Putamen (tissue), 1 donor: ENCODE results near the gene SOX5.
"Not testable (repeated sequence)": the region's sequence is repeated elsewhere in the genome, so short reads cannot be mapped to it uniquely, and the experiment has no call there.

Experiments
- DNase-seq: peaks from one replicate; pipeline ENCODE4 v3.0.0-alpha.2; 2016; ENCODE audit warnings: low spot score

The SOX5 gene

GRCh38 chr12:23542187-23542586 lies 407.3 kb downstream of the SOX5 start:
- no peak for DNase-seq

DNA sequence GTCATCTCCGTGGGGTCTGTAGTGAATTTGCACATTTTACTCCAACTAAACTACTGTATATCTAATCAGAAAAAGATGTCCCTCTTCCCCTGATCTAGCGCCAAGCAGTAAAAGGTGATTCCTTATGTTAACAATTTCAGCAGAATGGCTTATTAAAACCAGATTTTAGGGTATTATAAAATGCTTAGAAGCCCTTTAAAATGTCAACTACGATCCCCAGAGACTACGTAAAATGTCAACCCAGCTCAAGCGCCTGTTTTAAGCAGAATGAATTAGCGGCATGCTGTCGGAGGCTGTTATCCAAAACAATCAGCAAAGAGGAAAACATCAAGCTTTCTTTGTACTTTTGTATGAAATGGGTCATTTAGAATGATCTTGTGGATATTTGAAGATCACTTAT lies 408.9 kb downstream of the SOX5 start:
- no peak for DNase-seq

GRCh38 chr12:23536293-23536692 lies 413.2 kb downstream of the SOX5 start:
- no peak for DNase-seq

- DNase-seq, result no peak
Observed at GRCh38 chr12:23535441-23535840, 414.0 kb downstream of the SOX5 start.

DNA sequence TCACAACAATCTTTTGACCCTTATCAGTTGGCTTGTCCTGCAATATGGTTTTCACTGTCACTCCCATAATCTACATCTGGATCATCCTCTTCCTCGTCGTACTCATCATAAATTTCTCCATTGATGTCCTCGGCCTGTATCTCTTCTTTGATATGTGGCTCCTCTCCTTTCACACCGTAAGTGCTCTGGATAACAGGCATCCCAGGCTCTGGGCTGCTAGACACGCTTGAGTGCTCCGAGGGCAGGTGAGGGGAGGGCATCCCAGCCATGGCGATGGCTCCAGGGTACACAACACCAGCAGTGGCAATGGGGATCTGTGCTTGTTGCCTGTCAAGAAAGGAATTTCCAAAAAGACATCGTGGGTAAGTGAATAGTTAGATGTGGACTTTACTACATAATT lies 415.3 kb downstream of the SOX5 start:
- no peak for DNase-seq

DNA sequence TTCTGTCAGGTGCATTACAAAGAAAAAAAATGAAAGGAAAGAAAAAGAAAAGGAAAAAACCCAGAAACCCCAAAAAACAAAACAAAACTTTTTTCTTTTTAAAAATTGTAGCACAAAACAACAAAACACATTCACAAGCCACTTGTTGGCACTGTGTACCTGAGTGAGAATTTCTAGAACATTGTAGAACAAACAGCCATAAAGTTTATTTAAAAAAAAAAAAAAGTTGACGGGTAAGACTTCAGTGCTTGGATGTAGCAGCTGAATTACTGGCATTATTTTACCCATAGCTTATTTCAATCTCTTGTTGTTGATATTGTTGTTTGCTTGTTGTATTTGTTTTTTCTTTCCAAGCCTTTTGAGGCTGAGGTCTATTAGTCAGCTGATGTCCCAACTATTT lies 415.8 kb downstream of the SOX5 start:
- DNase-seq, result no peak

GRCh38 chr12:23533265-23533664 lies 416.2 kb downstream of the SOX5 start:
- DNase-seq, result no peak

DNA sequence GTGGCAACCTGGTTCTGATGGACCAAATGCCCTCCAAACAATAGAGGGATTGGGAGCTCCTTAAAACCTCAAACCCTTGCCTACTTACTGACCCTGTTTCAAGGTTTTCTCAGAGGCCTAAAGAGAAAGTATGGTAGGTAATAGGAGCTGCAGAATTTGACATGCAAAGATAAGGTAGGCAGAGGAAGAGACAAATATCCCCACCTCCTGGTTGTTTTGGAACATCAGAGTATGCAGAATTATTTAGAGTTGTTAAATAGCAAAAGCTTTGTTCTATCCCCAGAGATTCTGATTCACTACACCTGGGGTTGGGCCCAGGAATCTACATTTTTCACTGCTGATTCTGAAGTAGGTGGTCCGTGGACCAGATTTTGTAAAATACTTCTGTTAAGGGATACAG lies 421.2 kb downstream of the SOX5 start:
- no peak for DNase-seq

DNA sequence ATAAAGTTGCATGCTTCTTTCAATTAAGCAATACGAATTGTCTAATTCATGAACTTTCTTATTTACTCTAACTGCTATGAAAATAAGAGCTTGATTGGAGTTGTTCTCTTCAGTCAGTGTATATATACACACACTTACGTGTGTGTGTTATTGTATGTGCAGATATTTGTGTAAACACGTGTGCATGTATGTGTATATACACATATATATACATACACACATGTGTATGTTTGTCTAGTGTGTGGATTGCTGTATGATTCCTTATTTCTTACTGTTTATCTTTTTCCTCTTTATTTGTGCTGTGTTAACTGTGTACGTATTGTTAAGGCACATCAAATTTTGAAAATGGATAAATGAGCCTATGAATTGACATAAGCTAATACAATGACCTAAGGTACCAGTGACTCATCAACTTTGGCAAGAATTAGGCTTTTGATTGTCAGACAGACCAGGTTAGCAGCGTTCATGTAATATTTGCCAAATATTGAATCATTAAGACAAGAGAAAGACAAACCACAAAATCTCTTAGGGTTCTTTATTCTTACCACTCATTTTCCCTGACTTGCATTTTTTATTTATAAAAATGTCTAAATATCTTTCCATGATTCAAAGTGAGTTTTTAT lies 423.9 kb downstream of the SOX5 start:
- DNase-seq, result no peak

GRCh38 chr12:23523339-23523738 lies 426.1 kb downstream of the SOX5 start:
- DNase-seq, result no peak

GRCh38 chr12:23519444-23519843 lies 430.0 kb downstream of the SOX5 start:
- not testable (repeated sequence) for DNase-seq

- DNase-seq, result not testable (repeated sequence)
Observed at GRCh38 chr12:23515785-23516184, 433.7 kb downstream of the SOX5 start.

GRCh38 chr12:23510484-23510883 lies 439.0 kb downstream of the SOX5 start:
- DNase-seq, result no peak

GRCh38 chr12:23509832-23510231 lies 439.6 kb downstream of the SOX5 start:
- DNase-seq, result not testable (repeated sequence)

- DNase-seq, result not testable (repeated sequence)
Observed at GRCh38 chr12:23507785-23508184, 441.7 kb downstream of the SOX5 start.

- DNase-seq, result not testable (repeated sequence)
Observed at GRCh38 chr12:23505736-23506135, 443.7 kb downstream of the SOX5 start.

DNA sequence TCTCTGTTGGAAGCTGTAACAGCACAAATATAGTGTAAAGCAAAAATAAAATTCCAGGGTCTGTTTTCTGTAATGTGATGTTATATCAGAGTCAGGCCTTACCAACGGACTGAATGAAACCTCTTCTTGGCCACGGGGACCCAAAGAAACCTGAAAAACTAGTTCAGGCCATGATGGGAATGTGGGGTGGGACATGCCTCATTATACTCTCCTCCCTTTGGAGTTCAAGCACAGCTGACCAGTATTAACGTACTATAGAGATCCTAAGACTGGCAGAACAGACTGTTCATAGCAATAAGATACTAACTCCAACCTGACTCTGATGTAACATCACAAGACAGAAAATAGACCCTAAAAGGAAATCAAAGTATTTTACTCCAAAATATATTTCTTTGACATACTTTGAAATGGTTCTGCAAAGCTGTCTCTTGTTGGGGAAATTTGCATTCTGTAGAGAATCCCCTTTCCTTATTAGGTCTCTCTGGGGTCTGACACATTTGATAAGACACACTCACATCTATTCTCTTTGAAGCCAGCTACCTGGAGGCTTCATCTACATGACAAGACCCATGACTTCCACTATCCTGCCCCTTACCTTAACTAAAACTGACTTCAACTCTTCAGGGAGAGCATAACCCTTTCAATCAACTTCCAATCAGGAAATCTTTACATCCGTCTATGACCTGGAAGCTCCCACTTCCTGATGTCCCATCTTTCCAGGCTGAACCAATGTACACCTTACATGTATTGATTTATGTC lies 444.6 kb downstream of the SOX5 start:
- no peak for DNase-seq

DNA sequence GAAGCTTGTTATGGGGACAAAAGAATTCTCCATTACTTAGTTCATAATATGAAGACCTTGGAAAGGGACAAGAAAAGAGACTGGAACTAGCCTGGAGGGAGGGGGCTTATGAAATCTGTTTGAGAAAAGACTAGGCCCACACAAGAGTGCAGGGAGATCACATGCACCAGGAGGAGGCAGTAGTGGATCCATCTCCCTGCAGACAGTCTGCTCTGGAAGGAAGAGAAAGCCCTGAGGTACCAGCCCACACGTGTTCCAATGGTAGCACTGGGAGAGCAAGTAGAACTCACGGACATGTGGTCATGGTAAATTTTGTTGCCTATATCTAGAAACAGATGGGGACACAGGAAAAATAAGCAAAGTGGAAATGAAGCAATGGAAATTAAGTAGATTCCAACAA lies 445.4 kb downstream of the SOX5 start:
- no peak for DNase-seq

DNA sequence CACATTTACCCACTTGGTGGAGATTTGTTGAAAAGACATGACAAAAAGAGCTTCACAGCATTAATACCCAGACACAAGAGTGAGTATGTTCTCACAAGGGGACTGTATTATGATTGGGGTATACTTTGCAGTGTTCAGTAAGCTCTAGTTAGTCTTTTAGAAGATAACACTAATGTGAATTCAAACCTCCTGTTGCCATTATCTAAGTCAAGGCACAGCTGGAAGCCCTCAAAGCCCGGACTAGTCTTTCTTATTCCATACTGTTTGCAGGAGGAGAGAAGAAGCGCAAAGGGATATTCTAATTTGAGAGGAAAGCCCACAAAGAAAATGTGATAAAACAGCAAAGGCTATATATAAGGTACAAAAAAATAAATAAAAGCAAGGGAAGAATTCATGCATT lies 445.9 kb downstream of the SOX5 start:
- no peak for DNase-seq

DNA sequence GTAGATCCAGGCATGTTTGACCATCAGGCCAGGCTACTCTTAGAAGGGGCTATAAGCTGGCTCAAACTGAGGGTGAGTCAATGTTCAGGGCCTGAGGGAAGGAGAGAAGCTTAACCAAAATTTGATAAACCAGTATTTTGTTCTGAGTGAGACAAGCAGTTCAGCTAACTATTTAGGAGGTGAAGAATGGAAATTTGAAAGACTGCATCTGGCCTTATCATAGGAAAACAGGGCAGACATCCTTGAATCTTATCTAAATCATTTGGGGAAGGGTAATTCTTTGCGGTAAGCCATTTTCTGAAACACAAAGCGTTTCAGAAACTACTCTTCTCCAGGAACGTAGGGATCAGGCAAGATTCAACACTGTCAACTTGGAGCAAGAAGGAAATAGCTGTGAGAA lies 447.2 kb downstream of the SOX5 start:
- DNase-seq, result no peak

DNA sequence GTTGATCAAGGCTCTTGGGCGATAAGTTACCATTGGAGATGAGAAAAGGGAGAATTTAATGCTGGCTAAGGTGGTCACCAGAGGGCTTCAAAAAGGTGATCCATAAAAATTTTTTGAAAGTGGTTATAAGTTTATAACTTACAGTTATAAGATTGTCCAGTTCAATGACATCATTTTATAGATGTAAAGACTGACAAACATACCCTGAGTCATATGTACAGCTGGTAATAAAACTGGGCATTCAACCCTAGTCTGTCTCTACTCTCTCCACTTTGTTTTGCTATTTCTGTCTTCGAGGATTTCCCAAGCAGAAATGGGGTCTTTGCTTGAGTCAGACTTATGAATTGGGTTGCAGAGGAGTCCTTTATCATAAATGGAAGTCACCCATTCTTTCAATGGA lies 454.0 kb downstream of the SOX5 start:
- no peak for DNase-seq

DNA sequence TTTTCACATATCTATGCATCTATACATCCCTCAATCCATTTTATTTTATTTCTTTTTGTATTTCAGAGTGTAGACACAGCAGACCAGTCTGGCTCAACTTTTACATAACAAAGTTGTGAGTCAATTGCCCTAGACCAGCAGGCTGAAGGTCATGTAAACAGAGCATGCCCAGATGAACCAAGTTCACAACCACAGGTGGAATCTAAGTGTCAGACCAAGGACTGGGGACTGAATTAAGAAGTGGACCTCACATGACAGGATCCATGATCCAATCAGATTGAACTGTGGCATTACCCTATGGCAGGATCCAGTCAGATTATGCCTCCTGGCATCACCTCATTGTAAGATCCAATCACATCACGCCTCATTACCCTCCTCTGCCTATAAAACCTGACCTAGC lies 455.8 kb downstream of the SOX5 start:
- DNase-seq, result no peak

GRCh38 chr12:23491029-23491428 lies 458.4 kb downstream of the SOX5 start:
- DNase-seq, result not testable (repeated sequence)

DNA sequence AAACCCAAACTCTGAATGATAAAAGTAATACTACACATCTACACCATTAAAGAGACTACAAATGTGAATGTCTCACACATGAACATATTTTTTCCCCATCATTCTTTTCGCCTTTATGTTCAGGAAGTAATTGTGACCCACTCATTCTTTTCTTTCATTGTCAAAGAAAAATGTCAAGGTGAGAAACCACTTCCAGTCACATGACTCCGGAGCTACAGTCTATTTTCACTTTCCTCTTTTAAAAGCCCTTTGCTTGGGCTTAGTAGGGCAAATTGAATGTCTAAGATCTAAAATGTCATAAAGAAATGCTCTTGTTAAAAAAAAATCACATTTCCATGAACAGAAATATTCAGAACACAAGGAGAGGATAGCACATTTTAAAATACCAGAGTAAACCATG lies 461.3 kb downstream of the SOX5 start:
- no peak for DNase-seq
